ENCODE data around the gene FOXF1.

FOXF1 gene

GRCh38 chr16:86505899-86506864 is 4.1 kb upstream of the FOXF1 start:
- Histone ChIP-seq H3K9me3 (replicated peaks; ENCODE audit: insufficient read depth, low read length) (no peaks in the 10 kb centered on the region), H3K9me2 (replicated peaks; ENCODE audit: insufficient read depth, low read length) (no peaks in the 10 kb centered on the region), H3K4me2 (ENCODE audit: low read depth, low read length) (no peak overlapping the region), H3K36me3 (replicated peaks; ENCODE audit: insufficient read depth, low read length) (no peaks in the 10 kb centered on the region), H3K9ac (ENCODE audit: low read length) (no peak overlapping the region), H3K4me3 (ENCODE audit: low read length) (no peak overlapping the region), H4K20me1 (ENCODE audit: insufficient read depth, low read length) (no peaks in the 10 kb centered on the region), H3K27ac (ENCODE audit: low read length) (no peak overlapping the region), H3K27me3 (replicated peaks; ENCODE audit: insufficient read depth, low read length) (peaks cover 45% of the 10 kb centered on the region), H3F3A (ENCODE audit: insufficient read depth, low read length) (no peaks in the 10 kb centered on the region), H3K4me1 (ENCODE audit: low read length) (no peaks in the 10 kb centered on the region), H2AFZ (ENCODE audit: low read length) (no peak overlapping the region), H3K79me2 (ENCODE audit: low read length) (no peaks in the 10 kb centered on the region)
- no peak for TF ChIP-seq EZH2phosphoT487 (IDR thresholded peaks at IDR 0.05; ENCODE audit: low read length)
- no peak for TF ChIP-seq EZH2 (optimal IDR thresholded peaks at IDR 0.05; ENCODE audit: low read depth, low read length)
- no peak for TF ChIP-seq CTCF (IDR thresholded peaks at IDR 0.05; ENCODE audit: low read length)
- no peak for DNase-seq

GRCh38 chr16:86507173-86508027 is 2.9 kb upstream of the FOXF1 start:
- no peaks in the 10 kb centered on the region for H3K9me3 ChIP-seq (replicated peaks; ENCODE audit: insufficient read depth, low read length)
- H2AFZ ChIP-seq (ENCODE audit: low read length): no peak overlapping the region
- no peak for DNase-seq
- no peaks in the 10 kb centered on the region for H3K4me1 ChIP-seq (ENCODE audit: low read length)
- no peaks in the 10 kb centered on the region for H3K79me2 ChIP-seq (ENCODE audit: low read length)
- no peaks in the 10 kb centered on the region for H4K20me1 ChIP-seq (ENCODE audit: insufficient read depth, low read length)
- no peaks in the 10 kb centered on the region for H3K9me2 ChIP-seq (replicated peaks; ENCODE audit: insufficient read depth, low read length)
- H3K9ac ChIP-seq (ENCODE audit: low read length): no peak overlapping the region
- no peak overlapping the region for H3K4me3 ChIP-seq (ENCODE audit: low read length)
- TF ChIP-seq EZH2phosphoT487 (IDR thresholded peaks at IDR 0.05; ENCODE audit: low read length) (no peak), CTCF (IDR thresholded peaks at IDR 0.05; ENCODE audit: low read length) (no peak), EZH2 (optimal IDR thresholded peaks at IDR 0.05; ENCODE audit: low read depth, low read length) (no peak)
- H3K36me3 ChIP-seq (replicated peaks; ENCODE audit: insufficient read depth, low read length): no peaks in the 10 kb centered on the region
- H3K4me2 ChIP-seq (ENCODE audit: low read depth, low read length): no peak overlapping the region
- peaks cover 43% of the 10 kb centered on the region for H3K27me3 ChIP-seq (replicated peaks; ENCODE audit: insufficient read depth, low read length)
- H3K27ac ChIP-seq (ENCODE audit: low read length): no peak overlapping the region
- no peaks in the 10 kb centered on the region for H3F3A ChIP-seq (ENCODE audit: insufficient read depth, low read length)

- Histone ChIP-seq H3K9me2 (replicated peaks; ENCODE audit: insufficient read depth, low read length) (no peaks in the 10 kb centered on the region), H4K20me1 (ENCODE audit: insufficient read depth, low read length) (no peaks in the 10 kb centered on the region), H3K27ac (ENCODE audit: low read length) (no peak overlapping the region), H3K9me3 (replicated peaks; ENCODE audit: insufficient read depth, low read length) (no peaks in the 10 kb centered on the region), H3K4me2 (ENCODE audit: low read depth, low read length) (no peak overlapping the region), H3F3A (ENCODE audit: insufficient read depth, low read length) (no peaks in the 10 kb centered on the region), H3K9ac (ENCODE audit: low read length) (no peak overlapping the region), H3K36me3 (replicated peaks; ENCODE audit: insufficient read depth, low read length) (no peaks in the 10 kb centered on the region), H3K4me3 (ENCODE audit: low read length) (no peak overlapping the region), H3K4me1 (ENCODE audit: low read length) (no peaks in the 10 kb centered on the region), H3K79me2 (ENCODE audit: low read length) (no peaks in the 10 kb centered on the region), H3K27me3 (replicated peaks; ENCODE audit: insufficient read depth, low read length) (peaks cover 39% of the 10 kb centered on the region), H2AFZ (ENCODE audit: low read length) (no peak overlapping the region)
- DNase-seq: no peak
- TF ChIP-seq EZH2phosphoT487 (IDR thresholded peaks at IDR 0.05; ENCODE audit: low read length): no peak
- no peak for TF ChIP-seq EZH2 (optimal IDR thresholded peaks at IDR 0.05; ENCODE audit: low read depth, low read length)
- no peak for TF ChIP-seq CTCF (IDR thresholded peaks at IDR 0.05; ENCODE audit: low read length)
These were observed 2.0 kb upstream of the FOXF1 start for GRCh38 chr16:86508028-86508946.

Data from MM.1S (cell line).